Activated naive CD4-positive, alpha-beta T cell (primary cell): ENCODE data around the gene ACAA2.
A peak's percentile ranks its signal among the peaks of the same experiment; 100 is the strongest.

Experiments used
- DNase-seq, 4 experiments: peaks; one replicate each; lab custom pipeline; 2025; lab: John Stamatoyannopoulos, UW

Gene ACAA2

GRCh38 chr18:49813319-49814146 lies at the start of gene ACAA2:
Gene ACAA2, minus strand, starts transcription at chr18:49813533. Its CDS starts 49 bp downstream, at chr18:49813484.
- DNase-seq: peak; percentile 43 to 70 (median 48)

- no peak for DNase-seq
Measured at GRCh38 chr18:49862656-49863385, 49.5 kb upstream of the ACAA2 start.

- DNase-seq: no peak
Measured at GRCh38 chr18:49861659-49862058, 48.3 kb upstream of the ACAA2 start.

- no peak for DNase-seq
Measured at GRCh38 chr18:49859725-49860124, 46.4 kb upstream of the ACAA2 start.

- DNase-seq: no peak
Measured at GRCh38 chr18:49859021-49859359, 45.7 kb upstream of the ACAA2 start.

GRCh38 chr18:49858309-49859020 lies 45.1 kb upstream of the ACAA2 start:
- DNase-seq: peak; percentile 3 to 44 (median 18)

- DNase-seq: no peak
Measured at GRCh38 chr18:49857708-49858107, 44.4 kb upstream of the ACAA2 start.

GRCh38 chr18:49856496-49856895 lies 43.2 kb upstream of the ACAA2 start:
- no peak for DNase-seq

GRCh38 chr18:49855711-49856415 lies 42.5 kb upstream of the ACAA2 start:
- DNase-seq: no peak

- no peak for DNase-seq
Measured at GRCh38 chr18:49854681-49855080, 41.3 kb upstream of the ACAA2 start.

GRCh38 chr18:49853436-49853835 lies 40.1 kb upstream of the ACAA2 start:
- DNase-seq: no peak

GRCh38 chr18:49853011-49853410 lies 39.7 kb upstream of the ACAA2 start:
- no peak for DNase-seq

GRCh38 chr18:49851624-49852023 lies 38.3 kb upstream of the ACAA2 start:
- no peak for DNase-seq

GRCh38 chr18:49850636-49851035 lies 37.3 kb upstream of the ACAA2 start:
- DNase-seq: no peak

GRCh38 chr18:49849331-49850217 lies 36.2 kb upstream of the ACAA2 start:
- no peak for DNase-seq

- no peak for DNase-seq
Measured at GRCh38 chr18:49848115-49848514, 34.8 kb upstream of the ACAA2 start.

- DNase-seq: no peak
Measured at GRCh38 chr18:49847524-49847923, 34.2 kb upstream of the ACAA2 start.

- no peak for DNase-seq
Measured at GRCh38 chr18:49846718-49847470, 33.6 kb upstream of the ACAA2 start.

- no peak for DNase-seq
Measured at GRCh38 chr18:49846361-49846662, 33.0 kb upstream of the ACAA2 start.

GRCh38 chr18:49845629-49846360 lies 32.5 kb upstream of the ACAA2 start:
- DNase-seq: no peak
